ENCODE measurements around the gene CFAP100.

The CFAP100 gene

GRCh38 chr3:126396536-126396935 is 1.8 kb downstream of the CFAP100 start:
- no peak for DNase-seq
- peaks cover 0 to 54% (median 35%) of the 10 kb centered on the region in 5 experiments for H3K27me3 ChIP-seq (replicated peaks in 2 of 5; ENCODE audit: control insufficient read depth in 4 of 5, insufficient read depth in 5 of 5, low read length in 4 of 5)
- ChIA-PET CTCF (interaction anchor here (0.9 to 1.4 kb wide), 2 partner anchors 11 to 263 kb away, joined by 3 to 5 read pairs; no protein-coding TSS in a partner anchor), POLR2A (no interaction called here)
- H3K4me3 ChIP-seq (ENCODE audit: control insufficient read depth in 1 of 7, extremely low read depth in 1 of 7, insufficient read depth in 4 of 7, low read depth in 2 of 7, low read length in 6 of 7), result no peak overlapping the region
- H3K9me3 ChIP-seq (ENCODE audit: control extremely low read depth in 1 of 5, control insufficient read depth in 4 of 5, insufficient read depth in 2 of 5, low read depth in 1 of 5, low read length in 4 of 5), result peaks cover 0 to 13% (median 7%) of the 10 kb centered on the region in 5 experiments
- peaks cover 0 to 6% (median 4%) of the 10 kb centered on the region in 4 experiments for H3K4me1 ChIP-seq (ENCODE audit: control extremely low read depth in 1 of 4, control insufficient read depth in 4 of 4, insufficient read depth in 4 of 4, low read length in 3 of 4)
- 86% methylated on average over 5 of the region's 5 CpGs for WGBS (ENCODE audit: insufficient coverage)
- no peak overlapping the region for H3K27ac ChIP-seq (ENCODE audit: insufficient read depth in 1 of 2, low read depth in 1 of 2, low read length in 2 of 2, poor library complexity in 1 of 2, severe bottlenecking in 2 of 2)
- no peaks in the 10 kb centered on the region for H3K36me3 ChIP-seq (ENCODE audit: control insufficient read depth in 4 of 4, insufficient read depth in 4 of 4, low read length in 3 of 4)

DNA sequence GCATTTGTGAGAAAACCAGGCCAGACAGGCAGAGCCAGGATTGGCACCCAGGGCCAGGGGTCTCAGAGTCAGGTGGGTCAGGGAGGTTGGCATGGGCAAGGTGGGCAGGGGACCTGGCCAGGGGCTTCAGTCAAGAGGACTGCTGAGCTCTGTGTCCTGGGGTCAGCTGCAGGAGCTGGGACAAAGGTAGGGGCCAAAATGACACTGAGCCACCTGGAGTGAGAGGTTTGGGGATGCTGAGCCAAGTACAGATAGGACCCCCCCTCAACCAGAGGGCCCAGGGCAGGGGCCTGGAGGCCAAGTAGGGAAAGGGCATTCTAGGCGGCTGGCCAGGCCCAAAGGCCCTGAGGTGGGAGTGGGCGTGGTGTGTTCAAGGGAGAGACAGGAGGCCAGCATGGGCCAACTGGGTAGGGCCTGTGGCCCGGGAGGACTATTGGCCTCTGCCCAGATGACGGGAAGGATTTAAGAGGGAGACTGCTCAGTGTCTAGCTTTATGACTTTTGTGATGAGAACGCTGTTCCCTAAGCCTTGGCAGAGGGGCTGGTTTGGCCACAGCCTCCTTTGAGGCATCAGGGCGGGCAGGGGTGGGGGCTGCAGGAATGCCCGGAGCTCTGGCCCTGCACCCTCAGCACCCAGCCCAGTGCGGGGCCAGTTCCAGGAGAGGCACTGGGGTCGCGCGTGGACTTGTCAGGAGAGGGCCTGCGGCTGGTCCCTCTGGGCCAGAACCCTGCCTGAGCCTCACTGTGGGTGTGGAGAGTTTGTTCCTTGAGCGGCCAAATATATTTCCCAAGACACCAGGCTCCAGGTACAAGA is 3.1 kb downstream of the CFAP100 start:
- CTCF ChIA-PET, result interaction anchor here (1.1 kb wide), 1 partner anchor 9 kb away, joined by 3 read pairs; no protein-coding TSS in a partner anchor
- POLR2A ChIA-PET, result no interaction called here
- Histone ChIP-seq H3K27me3 (replicated peaks in 2 of 5; ENCODE audit: control insufficient read depth in 4 of 5, insufficient read depth in 5 of 5, low read length in 4 of 5) (peaks cover 0 to 46% (median 27%) of the 10 kb centered on the region in 5 experiments), H3K27ac (ENCODE audit: insufficient read depth in 1 of 2, low read depth in 1 of 2, low read length in 2 of 2, poor library complexity in 1 of 2, severe bottlenecking in 2 of 2) (no peak overlapping the region), H3K36me3 (ENCODE audit: control insufficient read depth in 4 of 4, insufficient read depth in 4 of 4, low read length in 3 of 4) (no peaks in the 10 kb centered on the region), H3K9me3 (ENCODE audit: control extremely low read depth in 1 of 5, control insufficient read depth in 4 of 5, insufficient read depth in 2 of 5, low read depth in 1 of 5, low read length in 4 of 5) (peaks cover 0 to 13% (median 7%) of the 10 kb centered on the region in 5 experiments), H3K4me1 (ENCODE audit: control extremely low read depth in 1 of 4, control insufficient read depth in 4 of 4, insufficient read depth in 4 of 4, low read length in 3 of 4) (peaks cover 0 to 6% (median 4%) of the 10 kb centered on the region in 4 experiments), H3K4me3 (ENCODE audit: control insufficient read depth in 1 of 7, extremely low read depth in 1 of 7, insufficient read depth in 4 of 7, low read depth in 2 of 7, low read length in 6 of 7) (no peak overlapping the region)
- no peak for DNase-seq
- 95% methylated on average over 12 of the region's 13 CpGs for WGBS (ENCODE audit: insufficient coverage)

DNA sequence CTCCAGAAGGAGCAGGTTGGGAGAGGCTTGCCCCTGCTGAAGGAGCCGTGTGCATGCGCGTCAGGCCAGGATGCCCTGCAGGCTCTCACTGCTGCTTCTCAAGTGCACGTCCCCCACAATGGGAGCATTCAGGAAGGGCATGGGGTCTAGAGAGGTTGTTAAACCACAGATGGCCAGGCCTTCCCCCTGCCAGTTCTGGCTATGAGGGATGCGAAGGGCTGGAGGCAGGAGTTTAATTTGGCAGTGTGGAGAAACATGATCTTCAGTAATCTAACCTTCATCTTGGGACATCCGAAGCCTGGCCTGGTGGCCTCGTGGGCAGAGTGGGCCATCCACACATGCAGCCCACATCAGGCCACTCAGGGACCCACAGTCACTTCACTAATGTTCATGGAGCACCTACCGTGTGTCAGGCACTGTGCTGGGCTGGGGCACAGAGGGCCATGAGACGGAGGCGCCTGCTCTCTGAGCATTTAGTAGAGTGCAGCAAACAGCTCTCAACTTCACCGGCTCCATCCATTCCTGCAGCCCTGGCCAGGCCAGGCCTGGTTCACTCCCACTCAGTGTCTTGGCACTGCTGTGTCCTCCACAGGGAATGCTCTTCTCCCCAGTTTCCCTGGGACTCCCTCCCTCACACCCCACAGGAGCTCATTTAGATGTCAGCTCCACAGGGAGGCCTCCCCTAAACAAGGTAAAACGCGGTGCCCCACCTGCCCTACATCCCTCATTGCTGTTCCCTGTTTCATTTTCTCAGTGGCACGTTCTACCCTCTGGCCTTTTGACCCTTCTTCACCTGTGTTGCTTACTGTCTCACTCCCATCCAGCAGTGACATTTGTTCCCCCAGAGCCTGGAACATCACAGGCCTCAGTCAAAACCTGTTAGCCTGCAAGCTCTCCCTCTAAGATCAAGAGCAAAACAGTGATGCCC is 4.0 kb downstream of the CFAP100 start:
- H3K36me3 ChIP-seq (ENCODE audit: control insufficient read depth in 4 of 4, insufficient read depth in 4 of 4, low read length in 3 of 4), result no peaks in the 10 kb centered on the region
- peaks cover 0 to 6% (median 4%) of the 10 kb centered on the region in 4 experiments for H3K4me1 ChIP-seq (ENCODE audit: control extremely low read depth in 1 of 4, control insufficient read depth in 4 of 4, insufficient read depth in 4 of 4, low read length in 3 of 4)
- no peak for DNase-seq
- H3K27me3 ChIP-seq (replicated peaks in 2 of 5; ENCODE audit: control insufficient read depth in 4 of 5, insufficient read depth in 5 of 5, low read length in 4 of 5), result peaks cover 0 to 37% (median 23%) of the 10 kb centered on the region in 5 experiments
- no peak overlapping the region for H3K27ac ChIP-seq (ENCODE audit: insufficient read depth in 1 of 2, low read depth in 1 of 2, low read length in 2 of 2, poor library complexity in 1 of 2, severe bottlenecking in 2 of 2)
- CTCF ChIA-PET, result interaction anchor here (1.1 kb wide), 1 partner anchor 10 kb away, joined by 3 read pairs; no protein-coding TSS in a partner anchor
- peaks cover 0 to 13% (median 7%) of the 10 kb centered on the region in 5 experiments for H3K9me3 ChIP-seq (ENCODE audit: control extremely low read depth in 1 of 5, control insufficient read depth in 4 of 5, insufficient read depth in 2 of 5, low read depth in 1 of 5, low read length in 4 of 5)
- POLR2A ChIA-PET, result interaction anchor here (0.6 kb wide), 1 partner anchor 123 kb away, joined by 3 read pairs; no protein-coding TSS in a partner anchor
- WGBS (ENCODE audit: insufficient coverage), result 97% methylated on average over 10 of the region's 14 CpGs
- H3K4me3 ChIP-seq (ENCODE audit: control insufficient read depth in 1 of 7, extremely low read depth in 1 of 7, insufficient read depth in 4 of 7, low read depth in 2 of 7, low read length in 6 of 7), result no peak overlapping the region

- Histone ChIP-seq H3K27me3 (replicated peaks in 2 of 5; ENCODE audit: control insufficient read depth in 4 of 5, insufficient read depth in 5 of 5, low read length in 4 of 5) (peaks cover 0 to 30% (median 19%) of the 10 kb centered on the region in 5 experiments), H3K27ac (ENCODE audit: insufficient read depth in 1 of 2, low read depth in 1 of 2, low read length in 2 of 2, poor library complexity in 1 of 2, severe bottlenecking in 2 of 2) (no peak overlapping the region), H3K9me3 (ENCODE audit: control extremely low read depth in 1 of 5, control insufficient read depth in 4 of 5, insufficient read depth in 2 of 5, low read depth in 1 of 5, low read length in 4 of 5) (peaks cover 0 to 13% (median 7%) of the 10 kb centered on the region in 5 experiments), H3K36me3 (ENCODE audit: control insufficient read depth in 4 of 4, insufficient read depth in 4 of 4, low read length in 3 of 4) (no peaks in the 10 kb centered on the region), H3K4me1 (ENCODE audit: control extremely low read depth in 1 of 4, control insufficient read depth in 4 of 4, insufficient read depth in 4 of 4, low read length in 3 of 4) (peaks cover 0 to 6% (median 4%) of the 10 kb centered on the region in 4 experiments), H3K4me3 (ENCODE audit: control insufficient read depth in 1 of 7, extremely low read depth in 1 of 7, insufficient read depth in 4 of 7, low read depth in 2 of 7, low read length in 6 of 7) (no peak overlapping the region)
- POLR2A ChIA-PET, result no interaction called here
- no peak for DNase-seq
- WGBS (ENCODE audit: insufficient coverage), result 83% methylated on average over 1 of the region's 1 CpG
- CTCF ChIA-PET, result no interaction called here
These were observed 4.6 kb downstream of the CFAP100 start for GRCh38 chr3:126399351-126399735.

DNA sequence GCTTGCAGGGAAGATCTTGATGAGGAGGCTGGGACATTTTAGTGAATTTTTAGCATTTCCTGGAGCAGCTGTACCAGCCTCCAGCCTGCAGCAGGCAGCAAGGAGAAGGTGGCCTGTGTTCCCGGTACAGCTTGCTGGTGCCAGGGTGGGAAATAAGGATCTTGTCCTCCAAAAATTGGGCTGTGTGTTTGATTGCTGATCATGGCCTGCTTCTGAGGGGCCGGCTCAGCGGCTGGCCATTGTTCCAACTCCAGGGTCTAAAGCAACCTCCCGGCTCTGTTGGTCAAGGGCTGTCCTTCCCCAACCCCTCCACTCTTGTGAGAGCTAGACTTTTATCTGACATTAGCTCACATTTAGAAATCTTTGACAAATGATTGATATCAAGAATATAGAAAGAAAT is 5.0 kb downstream of the CFAP100 start:
- no peaks in the 10 kb centered on the region for H3K36me3 ChIP-seq (ENCODE audit: control insufficient read depth in 4 of 4, insufficient read depth in 4 of 4, low read length in 3 of 4)
- CTCF ChIA-PET, result no interaction called here
- H3K4me3 ChIP-seq (ENCODE audit: control insufficient read depth in 1 of 7, extremely low read depth in 1 of 7, insufficient read depth in 4 of 7, low read depth in 2 of 7, low read length in 6 of 7), result no peak overlapping the region
- POLR2A ChIA-PET, result no interaction called here
- WGBS (ENCODE audit: insufficient coverage), result 93% methylated on average over 3 of the region's 4 CpGs
- H3K27me3 ChIP-seq (replicated peaks in 2 of 5; ENCODE audit: control insufficient read depth in 4 of 5, insufficient read depth in 5 of 5, low read length in 4 of 5), result peaks cover 0 to 26% (median 17%) of the 10 kb centered on the region in 5 experiments
- peaks cover 0 to 13% (median 7%) of the 10 kb centered on the region in 5 experiments for H3K9me3 ChIP-seq (ENCODE audit: control extremely low read depth in 1 of 5, control insufficient read depth in 4 of 5, insufficient read depth in 2 of 5, low read depth in 1 of 5, low read length in 4 of 5)
- H3K4me1 ChIP-seq (ENCODE audit: control extremely low read depth in 1 of 4, control insufficient read depth in 4 of 4, insufficient read depth in 4 of 4, low read length in 3 of 4), result peaks cover 0 to 6% (median 1%) of the 10 kb centered on the region in 4 experiments
- H3K27ac ChIP-seq (ENCODE audit: insufficient read depth in 1 of 2, low read depth in 1 of 2, low read length in 2 of 2, poor library complexity in 1 of 2, severe bottlenecking in 2 of 2), result no peak overlapping the region
- DNase-seq, result no peak

GRCh38 chr3:126401611-126402160 is 7.0 kb downstream of the CFAP100 start:
- Histone ChIP-seq H3K9me3 (ENCODE audit: control extremely low read depth in 1 of 5, control insufficient read depth in 4 of 5, insufficient read depth in 2 of 5, low read depth in 1 of 5, low read length in 4 of 5) (peaks cover 0 to 13% (median 7%) of the 10 kb centered on the region in 5 experiments), H3K36me3 (ENCODE audit: control insufficient read depth in 4 of 4, insufficient read depth in 4 of 4, low read length in 3 of 4) (no peaks in the 10 kb centered on the region), H3K4me1 (ENCODE audit: control extremely low read depth in 1 of 4, control insufficient read depth in 4 of 4, insufficient read depth in 4 of 4, low read length in 3 of 4) (peaks cover 0 to 6% (median 0%) of the 10 kb centered on the region in 4 experiments), H3K4me3 (ENCODE audit: control insufficient read depth in 1 of 7, extremely low read depth in 1 of 7, insufficient read depth in 4 of 7, low read depth in 2 of 7, low read length in 6 of 7) (no peak overlapping the region), H3K27ac (ENCODE audit: insufficient read depth in 1 of 2, low read depth in 1 of 2, low read length in 2 of 2, poor library complexity in 1 of 2, severe bottlenecking in 2 of 2) (no peak overlapping the region), H3K27me3 (replicated peaks in 2 of 5; ENCODE audit: control insufficient read depth in 4 of 5, insufficient read depth in 5 of 5, low read length in 4 of 5) (peaks cover 0 to 11% (median 0%) of the 10 kb centered on the region in 5 experiments)
- 89% methylated on average over 7 of the region's 8 CpGs for WGBS (ENCODE audit: insufficient coverage)
- no peak for DNase-seq
- CTCF ChIA-PET, result no interaction called here
- POLR2A ChIA-PET, result no interaction called here

Measured in common myeloid progenitor, CD34-positive (primary cell).